ENCODE data around the gene RABGGTA. TPM values are rescaled to one million over a fixed set of nuclear protein-coding genes. Genes with fewer than 3 reads are reported as not detected.

Gene RABGGTA
- total and polyA plus RNA-seq, 9 of the 15 experiments (the other 6 are each of a cell fraction or from before 2014, with no cell fraction given), result 4.5 to 24.2 (median 15.5) TPM

DNA sequence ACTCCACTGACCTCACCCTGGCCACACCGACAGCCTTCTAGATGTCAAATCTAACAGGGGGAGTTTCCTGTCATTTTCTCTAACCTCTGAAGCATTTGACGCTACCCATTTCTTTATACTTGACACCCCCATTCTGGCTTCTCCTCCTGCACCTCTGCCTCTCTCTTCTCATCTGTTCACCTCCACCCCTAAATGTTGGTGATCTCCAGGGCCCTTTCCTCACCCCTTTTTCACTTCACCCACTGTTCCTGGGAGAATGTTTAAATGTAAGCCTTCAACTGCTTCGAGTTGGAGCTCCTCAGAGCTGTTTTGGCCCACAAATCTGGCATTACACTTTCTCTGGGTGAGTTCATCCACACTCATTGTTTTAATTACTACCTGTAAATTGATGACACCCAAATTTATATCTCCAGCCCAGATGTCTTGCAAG lies 452 bp upstream of the RABGGTA start (continued):
- TF ChIP-seq ELF4 (CRISPR knock-in tag; IDR thresholded peaks at IDR 0.05) (no peak), ASH1L (IDR thresholded peaks at IDR 0.05; ENCODE audit: borderline replicate concordance, low read depth, partially characterized antibody) (no peak), ZEB2 (IDR thresholded peaks at IDR 0.05) (no peak), SIX5 (IDR thresholded peaks at IDR 0.05; ENCODE audit: borderline replicate concordance in 1 of 2, insufficient read depth in 1 of 2, low read depth in 1 of 2, low read length in 2 of 2) (no peak), HCFC1 (IDR thresholded peaks at IDR 0.05; ENCODE audit: low read depth, low read length) (no peak), RBFOX2 (IDR thresholded peaks at IDR 0.05; ENCODE audit: low read depth, low read length) (no peak), L3MBTL2 (IDR thresholded peaks at IDR 0.05) (peak; percentile 39; the same call in 1 of the 2 replicates), GABPB2 (CRISPR knock-in tag; conservative IDR thresholded peaks at IDR 0.05) (no peak), RAD21 (CRISPR knock-in tag; conservative IDR thresholded peaks at IDR 0.05 in 1 of 2, IDR thresholded peaks at IDR 0.05 in 1 of 2) (no peak), ZNF134 (CRISPR knock-in tag; conservative IDR thresholded peaks at IDR 0.05) (no peak), NCOA4 (IDR thresholded peaks at IDR 0.05; ENCODE audit: partially characterized antibody) (no peak), ZNF263 (CRISPR knock-in tag; IDR thresholded peaks at IDR 0.05; ENCODE audit: borderline replicate concordance) (no peak), CREB1 (IDR thresholded peaks at IDR 0.05) (no peak), CREB1 (CRISPR knock-in tag; IDR thresholded peaks at IDR 0.05) (no peak), ZBTB17 (CRISPR knock-in tag; IDR thresholded peaks at IDR 0.05) (no peak), FOXK2 (conservative IDR thresholded peaks at IDR 0.05 in 1 of 2, IDR thresholded peaks at IDR 0.05 in 1 of 2; ENCODE audit: low read depth in 2 of 2) (0 out of 4 replicates have a peak, but pooled peaks of 1 of the 2 experiments have one; percentile 47), CBFA2T3 (IDR thresholded peaks at IDR 0.05) (no peak)
- TF ChIP-seq, protein P1, sequence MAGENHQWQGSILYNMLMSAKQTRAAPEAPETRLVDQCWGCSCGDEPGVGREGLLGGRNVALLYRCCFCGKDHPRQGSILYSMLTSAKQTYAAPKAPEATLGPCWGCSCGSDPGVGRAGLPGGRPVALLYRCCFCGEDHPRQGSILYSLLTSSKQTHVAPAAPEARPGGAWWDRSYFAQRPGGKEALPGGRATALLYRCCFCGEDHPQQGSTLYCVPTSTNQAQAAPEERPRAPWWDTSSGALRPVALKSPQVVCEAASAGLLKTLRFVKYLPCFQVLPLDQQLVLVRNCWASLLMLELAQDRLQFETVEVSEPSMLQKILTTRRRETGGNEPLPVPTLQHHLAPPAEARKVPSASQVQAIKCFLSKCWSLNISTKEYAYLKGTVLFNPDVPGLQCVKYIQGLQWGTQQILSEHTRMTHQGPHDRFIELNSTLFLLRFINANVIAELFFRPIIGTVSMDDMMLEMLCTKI (IDR thresholded peaks at IDR 0.05; ENCODE audit: partially characterized antibody), result no peak
- TF ChIP-seq, protein P2, sequence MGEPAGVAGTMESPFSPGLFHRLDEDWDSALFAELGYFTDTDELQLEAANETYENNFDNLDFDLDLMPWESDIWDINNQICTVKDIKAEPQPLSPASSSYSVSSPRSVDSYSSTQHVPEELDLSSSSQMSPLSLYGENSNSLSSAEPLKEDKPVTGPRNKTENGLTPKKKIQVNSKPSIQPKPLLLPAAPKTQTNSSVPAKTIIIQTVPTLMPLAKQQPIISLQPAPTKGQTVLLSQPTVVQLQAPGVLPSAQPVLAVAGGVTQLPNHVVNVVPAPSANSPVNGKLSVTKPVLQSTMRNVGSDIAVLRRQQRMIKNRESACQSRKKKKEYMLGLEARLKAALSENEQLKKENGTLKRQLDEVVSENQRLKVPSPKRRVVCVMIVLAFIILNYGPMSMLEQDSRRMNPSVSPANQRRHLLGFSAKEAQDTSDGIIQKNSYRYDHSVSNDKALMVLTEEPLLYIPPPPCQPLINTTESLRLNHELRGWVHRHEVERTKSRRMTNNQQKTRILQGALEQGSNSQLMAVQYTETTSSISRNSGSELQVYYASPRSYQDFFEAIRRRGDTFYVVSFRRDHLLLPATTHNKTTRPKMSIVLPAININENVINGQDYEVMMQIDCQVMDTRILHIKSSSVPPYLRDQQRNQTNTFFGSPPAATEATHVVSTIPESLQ (CRISPR knock-in tag; IDR thresholded peaks at IDR 0.05), result no peak
- TF ChIP-seq, protein P3, sequence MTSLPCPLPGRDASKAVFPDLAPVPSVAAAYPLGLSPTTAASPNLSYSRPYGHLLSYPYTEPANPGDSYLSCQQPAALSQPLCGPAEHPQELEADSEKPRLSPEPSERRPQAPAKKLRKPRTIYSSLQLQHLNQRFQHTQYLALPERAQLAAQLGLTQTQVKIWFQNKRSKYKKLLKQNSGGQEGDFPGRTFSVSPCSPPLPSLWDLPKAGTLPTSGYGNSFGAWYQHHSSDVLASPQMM (CRISPR knock-in tag; IDR thresholded peaks at IDR 0.05), result no peak
- TF ChIP-seq, protein P4, sequence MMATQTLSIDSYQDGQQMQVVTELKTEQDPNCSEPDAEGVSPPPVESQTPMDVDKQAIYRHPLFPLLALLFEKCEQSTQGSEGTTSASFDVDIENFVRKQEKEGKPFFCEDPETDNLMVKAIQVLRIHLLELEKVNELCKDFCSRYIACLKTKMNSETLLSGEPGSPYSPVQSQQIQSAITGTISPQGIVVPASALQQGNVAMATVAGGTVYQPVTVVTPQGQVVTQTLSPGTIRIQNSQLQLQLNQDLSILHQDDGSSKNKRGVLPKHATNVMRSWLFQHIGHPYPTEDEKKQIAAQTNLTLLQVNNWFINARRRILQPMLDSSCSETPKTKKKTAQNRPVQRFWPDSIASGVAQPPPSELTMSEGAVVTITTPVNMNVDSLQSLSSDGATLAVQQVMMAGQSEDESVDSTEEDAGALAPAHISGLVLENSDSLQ (IDR thresholded peaks at IDR 0.05), result peak; percentile 24; the same call in 1 of the 2 replicates
- TF ChIP-seq, protein P5, sequence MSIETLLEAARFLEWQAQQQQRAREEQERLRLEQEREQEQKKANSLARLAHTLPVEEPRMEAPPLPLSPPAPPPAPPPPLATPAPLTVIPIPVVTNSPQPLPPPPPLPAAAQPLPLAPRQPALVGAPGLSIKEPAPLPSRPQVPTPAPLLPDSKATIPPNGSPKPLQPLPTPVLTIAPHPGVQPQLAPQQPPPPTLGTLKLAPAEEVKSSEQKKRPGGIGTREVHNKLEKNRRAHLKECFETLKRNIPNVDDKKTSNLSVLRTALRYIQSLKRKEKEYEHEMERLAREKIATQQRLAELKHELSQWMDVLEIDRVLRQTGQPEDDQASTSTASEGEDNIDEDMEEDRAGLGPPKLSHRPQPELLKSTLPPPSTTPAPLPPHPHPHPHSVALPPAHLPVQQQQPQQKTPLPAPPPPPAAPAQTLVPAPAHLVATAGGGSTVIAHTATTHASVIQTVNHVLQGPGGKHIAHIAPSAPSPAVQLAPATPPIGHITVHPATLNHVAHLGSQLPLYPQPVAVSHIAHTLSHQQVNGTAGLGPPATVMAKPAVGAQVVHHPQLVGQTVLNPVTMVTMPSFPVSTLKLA (conservative IDR thresholded peaks at IDR 0.05), result 0 out of 4 replicates have a peak, but pooled peaks of 1 of the 2 experiments have one; percentile 20

Data from K562 (cell line).